K562 (cell line): ENCODE data around the gene PRKAA1. TPM values are rescaled to one million over a fixed set of nuclear protein-coding genes. Genes with fewer than 3 reads are reported as not detected.

ENCODE experiments used
- CHD1 ChIP-seq: fragments of 200-600 bp; sonication (generic); IDR thresholded peaks from one replicate; pipeline ENCODE4 v1.6.1; 2012; ENCODE audit warnings: mild to moderate bottlenecking, moderate library complexity, low read length, inconsistent platforms
- ETV1 ChIP-seq: fragments of 450-650 bp; conservative IDR thresholded peaks from 2 replicates; pipeline ENCODE4 v1.6.1; 2016; ENCODE audit warnings: missing genetic modification characterization, control low read depth, low read depth, missing compliant biosample characterization
- HNRNPK ChIP-seq: fragments of 200-400 bp; formaldehyde crosslinking; IDR thresholded peaks from one replicate; pipeline ENCODE4 v1.6.1; 2018; ENCODE audit warnings: mild to moderate bottlenecking, low read depth, low read length; ENCODE audit not compliant: poor library complexity, severe bottlenecking
- HNRNPLL ChIP-seq: fragments of 200-400 bp; formaldehyde crosslinking; IDR thresholded peaks from 2 replicates; pipeline ENCODE4 v1.6.1; 2017; ENCODE audit warnings: low read length, low read depth, mild to moderate bottlenecking; ENCODE audit not compliant: poor library complexity, severe bottlenecking
- KLF10 ChIP-seq: fragments of 250-450 bp; sonication (Bioruptor Pico); IDR thresholded peaks from 2 replicates; pipeline ENCODE4 v1.6.1; 2021; ENCODE audit warnings: matching md5 sums
- KLF16 ChIP-seq: IDR thresholded peaks from 2 replicates; pipeline ENCODE4 v1.6.1; 2016; ENCODE audit warnings: antibody characterized with exemption
- PHB ChIP-seq: fragments of 250-450 bp; sonication (Bioruptor Pico); IDR thresholded peaks from 2 replicates; pipeline ENCODE4 v1.5.0; 2021
- POLR2A ChIP-seq: fragments of 450-650 bp; conservative IDR thresholded peaks from 2 replicates; pipeline ENCODE4 v1.6.1; 2016
- SMAD1 ChIP-seq: fragments of 150-350 bp; IDR thresholded peaks from 2 replicates; pipeline ENCODE4 v1.6.1; 2014; ENCODE audit warnings: low read length, low read depth; ENCODE audit not compliant: partially characterized antibody
- SREBF2 ChIP-seq: sonication (generic); formaldehyde crosslinking; IDR thresholded peaks from 2 replicates; pipeline ENCODE4 v1.4.0; 2020; ENCODE audit warnings: mild to moderate bottlenecking, missing genetic modification reagents
- ZNF146 ChIP-seq: IDR thresholded peaks from one replicate; pipeline ENCODE4 v1.6.1; 2018; ENCODE audit warnings: missing compliant biosample characterization; ENCODE audit not compliant: unreplicated experiment
- polyA plus RNA-seq, 8 experiments: library from polyadenylated mRNA; depleted of rRNA in 4 of 8; stranded (reverse) in 5 of 8; unstranded in 3 of 8; fragments of >200 nt; fragmentation: Nextera tagmentation in 2 of 8; fragmentation: Illumina TruSeq in 1 of 8; extraction: Ambion mirVana in 2 of 8; extraction: Trizol in 1 of 8; gene quantifications; 2 replicates each; pipeline versions ENCODE4 v1.2.1 to v1.2.3, GENCODE V29; 2011 to 2014; ENCODE audit warnings: inconsistent platforms in 1 of 8, missing spikeins in 1 of 8
- total RNA-seq, 7 experiments: library from RNA; depleted of rRNA in 6 of 7; stranded (reverse); fragments of >200 nt in 6 of 7; fragmentation: Illumina TruSeq in 2 of 7; extraction: Trizol in 2 of 7; gene quantifications; 2 replicates each; pipeline versions ENCODE4 v1.2.1 to v1.2.3, GENCODE V29; 2011 to 2021; ENCODE audit warnings: low replicate concordance in 1 of 7
- TF ChIP-seq, protein P1 (sequence below): fragments of 250-450 bp; sonication (Bioruptor Pico); IDR thresholded peaks from 2 replicates; pipeline ENCODE4 v1.8.0; 2022; ENCODE audit warnings: inconsistent platforms, mild to moderate bottlenecking, moderate library complexity, borderline replicate concordance
- TF ChIP-seq, protein P2 (sequence below), 2 experiments: IDR thresholded peaks; 2 replicates each; pipeline ENCODE4 v1.6.1; 2012; ENCODE audit warnings: improper control_type of control experiment in 2 of 2, low read depth in 2 of 2, low read length in 2 of 2, borderline replicate concordance in 1 of 2
- TF ChIP-seq, protein P3 (sequence below): fragments of 450-650 bp; formaldehyde crosslinking; IDR thresholded peaks from 2 replicates; pipeline ENCODE4 v1.4.0; 2020; ENCODE audit warnings: mild to moderate bottlenecking, moderate library complexity
- TF ChIP-seq, protein P4 (sequence below): fragments of 150-350 bp; IDR thresholded peaks from 2 replicates; pipeline ENCODE4 v1.6.1; 2014; ENCODE audit warnings: low read depth, mild to moderate bottlenecking, low read length, borderline replicate concordance
- TF ChIP-seq, protein P5 (sequence below): fragments of 450-650 bp; formaldehyde crosslinking; IDR thresholded peaks from 2 replicates; pipeline ENCODE4 v1.4.0; 2022; ENCODE audit warnings: mild to moderate bottlenecking, moderate library complexity
- TF ChIP-seq, protein P6 (sequence below): fragments of 250-450 bp; sonication (Bioruptor Pico); IDR thresholded peaks from 2 replicates; pipeline ENCODE4 v1.8.0; 2021; ENCODE audit warnings: borderline replicate concordance, mild to moderate bottlenecking, moderate library complexity; ENCODE audit not compliant: poor library complexity, severe bottlenecking

PRKAA1 gene
- total and polyA plus RNA-seq, 9 of the 15 experiments (the other 6 are each of a cell fraction or from before 2014, with no cell fraction given): 24.5 to 84.0 (median 51.4) TPM

DNA sequence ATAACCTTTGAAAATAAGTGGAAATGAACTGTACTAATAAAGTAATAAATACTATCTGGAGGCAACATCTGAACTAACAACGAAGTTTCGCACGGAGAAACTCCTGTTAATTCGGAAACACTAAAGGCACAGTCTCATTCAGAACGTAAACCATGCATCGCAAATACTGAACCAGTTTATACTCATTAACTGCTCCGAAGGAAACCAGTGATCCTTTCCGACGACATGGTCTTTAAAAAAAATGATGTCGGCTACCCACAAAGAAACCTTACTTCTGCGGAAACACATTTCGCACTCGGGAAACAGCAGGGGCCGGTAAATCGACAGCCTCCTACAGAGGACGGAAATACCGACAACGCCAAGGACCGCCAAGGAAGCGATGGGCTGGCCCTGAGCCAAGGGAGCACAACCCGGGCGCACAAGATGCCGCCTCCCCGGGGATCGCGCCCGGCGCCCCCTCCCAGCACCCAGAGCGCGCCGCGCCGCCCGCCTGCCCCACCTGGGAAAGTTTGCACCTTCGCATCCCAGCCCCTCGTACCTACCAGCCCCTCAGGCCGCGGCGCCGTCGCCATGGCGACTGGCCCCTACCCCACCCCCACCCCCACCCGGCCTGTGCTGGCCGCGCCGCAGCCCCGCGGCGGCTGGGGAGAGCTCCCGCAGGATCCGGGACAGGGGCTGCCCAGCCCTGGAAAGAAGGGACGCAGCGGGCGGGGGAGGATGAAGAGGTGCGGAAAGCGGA, 732 bp downstream of the PRKAA1 start (continued):
- TF ChIP-seq, protein P1, sequence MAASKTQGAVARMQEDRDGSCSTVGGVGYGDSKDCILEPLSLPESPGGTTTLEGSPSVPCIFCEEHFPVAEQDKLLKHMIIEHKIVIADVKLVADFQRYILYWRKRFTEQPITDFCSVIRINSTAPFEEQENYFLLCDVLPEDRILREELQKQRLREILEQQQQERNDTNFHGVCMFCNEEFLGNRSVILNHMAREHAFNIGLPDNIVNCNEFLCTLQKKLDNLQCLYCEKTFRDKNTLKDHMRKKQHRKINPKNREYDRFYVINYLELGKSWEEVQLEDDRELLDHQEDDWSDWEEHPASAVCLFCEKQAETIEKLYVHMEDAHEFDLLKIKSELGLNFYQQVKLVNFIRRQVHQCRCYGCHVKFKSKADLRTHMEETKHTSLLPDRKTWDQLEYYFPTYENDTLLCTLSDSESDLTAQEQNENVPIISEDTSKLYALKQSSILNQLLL (CRISPR knock-in tag): no peak
- TF ChIP-seq, protein P2, sequence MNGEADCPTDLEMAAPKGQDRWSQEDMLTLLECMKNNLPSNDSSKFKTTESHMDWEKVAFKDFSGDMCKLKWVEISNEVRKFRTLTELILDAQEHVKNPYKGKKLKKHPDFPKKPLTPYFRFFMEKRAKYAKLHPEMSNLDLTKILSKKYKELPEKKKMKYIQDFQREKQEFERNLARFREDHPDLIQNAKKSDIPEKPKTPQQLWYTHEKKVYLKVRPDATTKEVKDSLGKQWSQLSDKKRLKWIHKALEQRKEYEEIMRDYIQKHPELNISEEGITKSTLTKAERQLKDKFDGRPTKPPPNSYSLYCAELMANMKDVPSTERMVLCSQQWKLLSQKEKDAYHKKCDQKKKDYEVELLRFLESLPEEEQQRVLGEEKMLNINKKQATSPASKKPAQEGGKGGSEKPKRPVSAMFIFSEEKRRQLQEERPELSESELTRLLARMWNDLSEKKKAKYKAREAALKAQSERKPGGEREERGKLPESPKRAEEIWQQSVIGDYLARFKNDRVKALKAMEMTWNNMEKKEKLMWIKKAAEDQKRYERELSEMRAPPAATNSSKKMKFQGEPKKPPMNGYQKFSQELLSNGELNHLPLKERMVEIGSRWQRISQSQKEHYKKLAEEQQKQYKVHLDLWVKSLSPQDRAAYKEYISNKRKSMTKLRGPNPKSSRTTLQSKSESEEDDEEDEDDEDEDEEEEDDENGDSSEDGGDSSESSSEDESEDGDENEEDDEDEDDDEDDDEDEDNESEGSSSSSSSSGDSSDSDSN (IDR thresholded peaks at IDR 0.05; ENCODE audit: borderline replicate concordance in 1 of 2, low read depth in 2 of 2, low read length in 2 of 2): peak; percentile 30 to 62; a peak in 1 of 4 replicates
- TF ChIP-seq KLF10 (CRISPR knock-in tag) (no peak), HNRNPLL (no peak), HNRNPK (peak; percentile 28), CHD1 (peak; percentile 93), SMAD1 (peak; percentile 29), KLF16 (no peak), POLR2A (no peak), PHB (CRISPR knock-in tag) (no peak), ZNF146 (CRISPR knock-in tag) (no peak), ETV1 (0 out of 2 replicates have a peak, but pooled peaks have one; percentile 5), SREBF2 (CRISPR knock-in tag) (no peak)
- TF ChIP-seq, protein P3, sequence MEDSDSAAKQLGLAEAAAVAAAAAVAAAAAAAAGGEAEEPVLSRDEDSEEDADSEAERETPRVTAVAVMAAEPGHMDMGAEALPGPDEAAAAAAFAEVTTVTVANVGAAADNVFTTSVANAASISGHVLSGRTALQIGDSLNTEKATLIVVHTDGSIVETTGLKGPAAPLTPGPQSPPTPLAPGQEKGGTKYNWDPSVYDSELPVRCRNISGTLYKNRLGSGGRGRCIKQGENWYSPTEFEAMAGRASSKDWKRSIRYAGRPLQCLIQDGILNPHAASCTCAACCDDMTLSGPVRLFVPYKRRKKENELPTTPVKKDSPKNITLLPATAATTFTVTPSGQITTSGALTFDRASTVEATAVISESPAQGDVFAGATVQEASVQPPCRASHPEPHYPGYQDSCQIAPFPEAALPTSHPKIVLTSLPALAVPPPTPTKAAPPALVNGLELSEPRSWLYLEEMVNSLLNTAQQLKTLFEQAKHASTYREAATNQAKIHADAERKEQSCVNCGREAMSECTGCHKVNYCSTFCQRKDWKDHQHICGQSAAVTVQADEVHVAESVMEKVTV (CRISPR knock-in tag): no peak
- TF ChIP-seq, protein P4, sequence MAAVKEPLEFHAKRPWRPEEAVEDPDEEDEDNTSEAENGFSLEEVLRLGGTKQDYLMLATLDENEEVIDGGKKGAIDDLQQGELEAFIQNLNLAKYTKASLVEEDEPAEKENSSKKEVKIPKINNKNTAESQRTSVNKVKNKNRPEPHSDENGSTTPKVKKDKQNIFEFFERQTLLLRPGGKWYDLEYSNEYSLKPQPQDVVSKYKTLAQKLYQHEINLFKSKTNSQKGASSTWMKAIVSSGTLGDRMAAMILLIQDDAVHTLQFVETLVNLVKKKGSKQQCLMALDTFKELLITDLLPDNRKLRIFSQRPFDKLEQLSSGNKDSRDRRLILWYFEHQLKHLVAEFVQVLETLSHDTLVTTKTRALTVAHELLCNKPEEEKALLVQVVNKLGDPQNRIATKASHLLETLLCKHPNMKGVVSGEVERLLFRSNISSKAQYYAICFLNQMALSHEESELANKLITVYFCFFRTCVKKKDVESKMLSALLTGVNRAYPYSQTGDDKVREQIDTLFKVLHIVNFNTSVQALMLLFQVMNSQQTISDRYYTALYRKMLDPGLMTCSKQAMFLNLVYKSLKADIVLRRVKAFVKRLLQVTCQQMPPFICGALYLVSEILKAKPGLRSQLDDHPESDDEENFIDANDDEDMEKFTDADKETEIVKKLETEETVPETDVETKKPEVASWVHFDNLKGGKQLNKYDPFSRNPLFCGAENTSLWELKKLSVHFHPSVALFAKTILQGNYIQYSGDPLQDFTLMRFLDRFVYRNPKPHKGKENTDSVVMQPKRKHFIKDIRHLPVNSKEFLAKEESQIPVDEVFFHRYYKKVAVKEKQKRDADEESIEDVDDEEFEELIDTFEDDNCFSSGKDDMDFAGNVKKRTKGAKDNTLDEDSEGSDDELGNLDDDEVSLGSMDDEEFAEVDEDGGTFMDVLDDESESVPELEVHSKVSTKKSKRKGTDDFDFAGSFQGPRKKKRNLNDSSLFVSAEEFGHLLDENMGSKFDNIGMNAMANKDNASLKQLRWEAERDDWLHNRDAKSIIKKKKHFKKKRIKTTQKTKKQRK: no peak
- TF ChIP-seq, protein P5, sequence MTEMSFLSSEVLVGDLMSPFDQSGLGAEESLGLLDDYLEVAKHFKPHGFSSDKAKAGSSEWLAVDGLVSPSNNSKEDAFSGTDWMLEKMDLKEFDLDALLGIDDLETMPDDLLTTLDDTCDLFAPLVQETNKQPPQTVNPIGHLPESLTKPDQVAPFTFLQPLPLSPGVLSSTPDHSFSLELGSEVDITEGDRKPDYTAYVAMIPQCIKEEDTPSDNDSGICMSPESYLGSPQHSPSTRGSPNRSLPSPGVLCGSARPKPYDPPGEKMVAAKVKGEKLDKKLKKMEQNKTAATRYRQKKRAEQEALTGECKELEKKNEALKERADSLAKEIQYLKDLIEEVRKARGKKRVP: no peak
- TF ChIP-seq, protein P6, sequence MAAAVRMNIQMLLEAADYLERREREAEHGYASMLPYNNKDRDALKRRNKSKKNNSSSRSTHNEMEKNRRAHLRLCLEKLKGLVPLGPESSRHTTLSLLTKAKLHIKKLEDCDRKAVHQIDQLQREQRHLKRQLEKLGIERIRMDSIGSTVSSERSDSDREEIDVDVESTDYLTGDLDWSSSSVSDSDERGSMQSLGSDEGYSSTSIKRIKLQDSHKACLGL (CRISPR knock-in tag): no peak
